RWPE1 (cell line): Measurements from ENCODE around the gene EIPR1.
"Not testable (repeated sequence)": the region's sequence is repeated elsewhere in the genome, so short reads cannot be mapped to it uniquely, and the experiment has no call there.

ENCODE experiments used
- CTCF ChIA-PET: fragments of 350-600 bp; sonication (Branson Sonifier 250); formaldehyde crosslinking; extraction: SDS; loops from one replicate; lab custom pipeline; 2021; lab: Yijun Ruan, JAX
- POLR2A ChIA-PET: fragments of 400-600 bp; formaldehyde crosslinking; extraction: SDS; loops from one replicate; lab custom pipeline; 2020; ENCODE audit warnings: antibody characterized with exemption; ENCODE audit not compliant: low non-redundant PET; lab: Yijun Ruan, JAX
- DNase-seq: peaks from one replicate; pipeline ENCODE4 v3.0.0; 2012; ENCODE audit warnings: low spot score
- H3K27ac ChIP-seq: fragments of 450-650 bp; 2 replicates; pipeline ENCODE4 v1.5.1; 2017
- TF ChIP-seq, protein P1 (sequence below): fragments of 450-650 bp; conservative IDR thresholded peaks from 2 replicates; pipeline ENCODE4 v1.5.1; 2017; ENCODE audit warnings: low read depth, mild to moderate bottlenecking

The EIPR1 gene

GRCh38 chr2:3288470-3289170, 89.0 kb downstream of the EIPR1 start:
- no peak for DNase-seq
- H3K27ac ChIP-seq = no peak overlapping the region
- CTCF ChIA-PET = no interaction called here
- TF ChIP-seq, protein P1, sequence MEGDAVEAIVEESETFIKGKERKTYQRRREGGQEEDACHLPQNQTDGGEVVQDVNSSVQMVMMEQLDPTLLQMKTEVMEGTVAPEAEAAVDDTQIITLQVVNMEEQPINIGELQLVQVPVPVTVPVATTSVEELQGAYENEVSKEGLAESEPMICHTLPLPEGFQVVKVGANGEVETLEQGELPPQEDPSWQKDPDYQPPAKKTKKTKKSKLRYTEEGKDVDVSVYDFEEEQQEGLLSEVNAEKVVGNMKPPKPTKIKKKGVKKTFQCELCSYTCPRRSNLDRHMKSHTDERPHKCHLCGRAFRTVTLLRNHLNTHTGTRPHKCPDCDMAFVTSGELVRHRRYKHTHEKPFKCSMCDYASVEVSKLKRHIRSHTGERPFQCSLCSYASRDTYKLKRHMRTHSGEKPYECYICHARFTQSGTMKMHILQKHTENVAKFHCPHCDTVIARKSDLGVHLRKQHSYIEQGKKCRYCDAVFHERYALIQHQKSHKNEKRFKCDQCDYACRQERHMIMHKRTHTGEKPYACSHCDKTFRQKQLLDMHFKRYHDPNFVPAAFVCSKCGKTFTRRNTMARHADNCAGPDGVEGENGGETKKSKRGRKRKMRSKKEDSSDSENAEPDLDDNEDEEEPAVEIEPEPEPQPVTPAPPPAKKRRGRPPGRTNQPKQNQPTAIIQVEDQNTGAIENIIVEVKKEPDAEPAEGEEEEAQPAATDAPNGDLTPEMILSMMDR = no peak
- POLR2A ChIA-PET = no interaction called here

GRCh38 chr2:3287896-3288295, 89.7 kb downstream of the EIPR1 start:
- ChIA-PET POLR2A (no interaction called here), CTCF (no interaction called here)
- TF ChIP-seq, protein P1 = no peak
- no peak for DNase-seq
- H3K27ac ChIP-seq = no peak overlapping the region

GRCh38 chr2:3286646-3287036, 91.0 kb downstream of the EIPR1 start:
- DNase-seq, H3K27ac ChIP-seq, CTCF ChIA-PET, POLR2A ChIA-PET: not testable (repeated sequence)

GRCh38 chr2:3285901-3286645, 91.5 kb downstream of the EIPR1 start:
- ChIA-PET POLR2A (no interaction called here), CTCF (no interaction called here)
- TF ChIP-seq, protein P1 = no peak
- H3K27ac ChIP-seq = no peak overlapping the region
- DNase-seq = no peak

DNA sequence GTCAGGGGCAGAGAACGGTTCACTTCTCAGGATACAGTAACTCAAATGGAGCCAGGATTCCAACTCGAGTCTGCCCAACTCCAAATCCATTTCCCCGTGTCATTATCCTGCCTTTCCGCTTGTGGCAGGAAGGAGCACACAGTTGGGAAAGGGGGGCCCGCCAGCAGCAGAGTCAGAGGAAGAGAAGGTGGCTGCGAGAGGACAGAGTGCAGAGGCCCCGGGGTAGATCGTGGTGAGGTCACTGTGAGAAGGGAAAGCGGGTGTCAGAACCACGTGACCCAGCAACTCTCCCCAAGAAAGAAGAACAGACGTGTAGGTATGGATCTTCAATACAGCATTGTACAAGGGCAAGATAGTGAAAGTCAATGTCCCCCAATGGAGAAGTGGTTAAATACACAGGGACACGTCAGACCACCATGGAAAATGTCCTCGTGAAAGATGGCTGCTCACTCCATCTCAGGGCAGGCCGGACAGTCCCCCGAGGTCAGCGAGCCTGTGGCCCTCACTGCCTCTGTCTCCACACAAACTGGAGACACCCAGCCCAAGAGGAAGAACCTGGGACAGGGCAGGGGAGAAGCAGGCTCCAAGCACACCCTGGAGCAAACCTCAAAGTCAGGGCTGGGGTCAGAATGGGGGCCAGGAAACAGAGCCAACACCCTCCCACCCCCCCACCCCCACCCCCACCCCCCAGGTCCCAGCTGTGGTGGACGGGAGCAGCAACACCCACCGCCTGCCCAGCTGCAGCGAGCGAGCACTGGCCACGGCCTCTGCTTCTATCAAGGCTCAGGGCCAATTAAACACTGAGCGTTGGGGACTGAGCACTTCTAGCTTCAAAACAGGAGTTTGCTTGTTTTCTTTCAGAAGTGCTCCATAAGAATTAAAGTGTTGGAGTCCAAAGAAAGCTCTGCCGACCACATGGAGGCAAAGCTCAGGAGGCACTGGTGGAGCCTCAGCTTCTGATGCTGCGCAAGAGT, 92.7 kb downstream of the EIPR1 start:
- POLR2A ChIA-PET = no interaction called here

DNA sequence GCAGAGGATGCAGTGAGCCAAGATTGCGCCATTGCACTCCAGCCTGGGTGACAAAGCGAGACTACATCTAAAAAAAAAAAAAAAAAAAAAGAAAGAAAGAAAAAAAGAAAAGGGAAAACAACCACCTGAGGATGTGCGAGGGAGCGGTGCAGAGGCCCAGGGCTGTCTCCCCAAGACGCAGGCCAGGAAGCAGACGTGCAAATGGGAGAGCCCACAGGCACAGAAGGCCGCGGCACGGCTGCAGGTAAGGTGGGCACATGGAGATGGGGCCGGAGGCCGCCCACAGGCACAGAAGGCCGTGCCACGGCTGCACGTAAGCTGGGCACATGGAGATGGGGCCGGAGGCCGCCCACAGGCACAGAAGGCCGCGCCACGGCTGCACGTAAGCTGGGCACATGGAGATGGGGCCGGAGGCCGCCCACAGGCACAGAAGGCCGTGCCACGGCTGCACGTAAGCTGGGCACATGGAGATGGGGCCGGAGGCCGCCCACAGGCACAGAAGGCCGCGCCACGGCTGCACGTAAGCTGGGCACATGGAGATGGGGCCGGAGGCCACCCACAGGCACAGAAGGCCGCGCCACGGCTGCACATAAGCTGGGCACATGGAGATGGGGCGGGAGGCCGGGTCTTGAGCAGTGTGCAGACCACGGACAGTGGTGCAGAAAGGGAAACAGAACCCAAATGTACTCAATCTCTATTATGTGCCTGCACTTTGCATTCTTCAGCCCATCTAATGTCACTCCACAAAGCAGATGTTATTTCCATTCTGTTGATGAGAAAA, 93.6 kb downstream of the EIPR1 start:
- POLR2A ChIA-PET, H3K27ac ChIP-seq, DNase-seq, CTCF ChIA-PET: not testable (repeated sequence)

More for the DNA sequence above, 92.7 kb downstream of the EIPR1 start:
- no peak overlapping the region for H3K27ac ChIP-seq
- DNase-seq = no peak
- TF ChIP-seq, protein P1 = no peak
- CTCF ChIA-PET = no interaction called here
